ENCODE data around the gene ANKRD10. TPM values are rescaled to one million over a fixed set of nuclear protein-coding genes. Genes with fewer than 3 reads are reported as not detected.

ANKRD10 gene
- 224 and 250 TPM in 2 replicates for total RNA-seq (2014; rRNA removed; shearing (Covaris generic))
- 210 and 277 TPM in 2 replicates for polyA plus RNA-seq (2016; fragmentation: Nextera tagmentation; extraction: Ambion mirVana)
- long read RNA-seq, transcript ANKRD10-201 (6 exons, 2,495 nt), result major isoform, 22 of 62 reads
- long read RNA-seq, partial matches to known transcripts, result 16 of 62 reads
- long read RNA-seq, other reads (novel, unspliced or antisense), result 22 of 62 reads

DNA sequence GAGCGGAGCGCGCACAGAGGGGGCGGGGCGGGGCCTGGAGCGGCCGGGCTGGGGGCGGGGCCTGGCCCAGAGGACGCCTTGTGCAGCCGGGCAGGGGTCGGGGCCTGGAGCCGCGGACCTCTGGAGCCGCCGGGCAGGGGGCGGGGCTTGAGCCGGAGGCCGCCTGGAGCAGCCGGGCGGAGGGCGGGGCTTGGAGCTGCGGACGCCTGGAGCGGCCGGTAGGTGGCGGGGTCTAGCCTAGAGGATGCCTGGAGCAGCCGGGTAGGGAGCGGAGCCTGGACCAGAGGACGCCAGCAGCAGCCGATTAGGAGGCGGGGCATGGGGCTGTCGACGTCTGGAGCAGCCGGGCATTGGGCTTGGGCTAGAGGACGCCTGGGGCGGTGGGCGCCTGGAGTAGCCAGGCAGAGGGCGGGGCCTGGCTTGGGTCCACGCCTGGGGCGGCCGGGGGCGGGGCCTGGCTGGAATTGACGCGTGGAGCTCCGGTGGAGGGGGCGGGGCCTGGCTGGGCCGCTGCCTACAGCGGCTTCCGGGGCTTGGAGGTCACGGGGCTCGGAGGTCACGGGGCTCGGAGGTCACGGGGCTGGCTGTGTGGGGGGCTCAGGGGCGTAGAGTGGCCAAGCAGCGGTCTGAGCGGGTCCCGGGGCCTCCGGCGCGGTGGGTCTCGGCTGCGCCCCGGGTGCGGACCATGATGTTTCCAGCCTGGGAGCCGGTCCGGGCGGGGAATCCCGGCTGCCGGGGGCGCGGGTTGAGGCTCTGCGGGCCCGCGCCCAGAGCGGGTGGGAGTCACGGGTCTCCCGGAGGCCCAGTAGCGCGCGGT is at the start of gene ANKRD10:
TSS of gene ANKRD10 (minus strand) at position 13 of the 817 bp plus-strand sequence. CDS start 135 bp downstream, outside the sequence.
- H3K4me3 ChIP-seq, result peak within 1 kb of the TSS; percentile 91
- H3K9me2 ChIP-seq (ENCODE audit: insufficient read depth), result 0 out of 2 replicates have a peak, but pooled peaks cover 7% of the 10 kb centered on the region
- ATAC-seq (peak; percentile 90), DNase-seq (ENCODE audit: low spot score) (peak; percentile 99)
- peaks cover 23% of the 10 kb centered on the region for H3K36me3 Mint-ChIP-seq (ENCODE audit: low read depth)
- no peaks in the 10 kb centered on the region for H3K27me3 ChIP-seq (ENCODE audit: insufficient read depth)
- peaks cover 59% of the 10 kb centered on the region for H3K79me2 ChIP-seq (replicated peaks; ENCODE audit: insufficient read depth)
- TF ChIP-seq ZNF114 (CRISPR knock-in tag; IDR thresholded peaks at IDR 0.05), result no peak
- no peak for TF ChIP-seq EZH2 (IDR thresholded peaks at IDR 0.05; ENCODE audit: low read depth, unreplicated experiment)
- peak; percentile 73 for TF ChIP-seq POLR2AphosphoS5 (IDR thresholded peaks at IDR 0.05; ENCODE audit: low read depth)
- TF ChIP-seq STAT1 (IDR thresholded peaks at IDR 0.05; ENCODE audit: unreplicated experiment), result no peak
- TF ChIP-seq CREB1 (CRISPR knock-in tag; IDR thresholded peaks at IDR 0.05; ENCODE audit: low read depth), result peak; percentile 46; the same call in 1 of the 2 replicates
- TF ChIP-seq, protein P1, sequence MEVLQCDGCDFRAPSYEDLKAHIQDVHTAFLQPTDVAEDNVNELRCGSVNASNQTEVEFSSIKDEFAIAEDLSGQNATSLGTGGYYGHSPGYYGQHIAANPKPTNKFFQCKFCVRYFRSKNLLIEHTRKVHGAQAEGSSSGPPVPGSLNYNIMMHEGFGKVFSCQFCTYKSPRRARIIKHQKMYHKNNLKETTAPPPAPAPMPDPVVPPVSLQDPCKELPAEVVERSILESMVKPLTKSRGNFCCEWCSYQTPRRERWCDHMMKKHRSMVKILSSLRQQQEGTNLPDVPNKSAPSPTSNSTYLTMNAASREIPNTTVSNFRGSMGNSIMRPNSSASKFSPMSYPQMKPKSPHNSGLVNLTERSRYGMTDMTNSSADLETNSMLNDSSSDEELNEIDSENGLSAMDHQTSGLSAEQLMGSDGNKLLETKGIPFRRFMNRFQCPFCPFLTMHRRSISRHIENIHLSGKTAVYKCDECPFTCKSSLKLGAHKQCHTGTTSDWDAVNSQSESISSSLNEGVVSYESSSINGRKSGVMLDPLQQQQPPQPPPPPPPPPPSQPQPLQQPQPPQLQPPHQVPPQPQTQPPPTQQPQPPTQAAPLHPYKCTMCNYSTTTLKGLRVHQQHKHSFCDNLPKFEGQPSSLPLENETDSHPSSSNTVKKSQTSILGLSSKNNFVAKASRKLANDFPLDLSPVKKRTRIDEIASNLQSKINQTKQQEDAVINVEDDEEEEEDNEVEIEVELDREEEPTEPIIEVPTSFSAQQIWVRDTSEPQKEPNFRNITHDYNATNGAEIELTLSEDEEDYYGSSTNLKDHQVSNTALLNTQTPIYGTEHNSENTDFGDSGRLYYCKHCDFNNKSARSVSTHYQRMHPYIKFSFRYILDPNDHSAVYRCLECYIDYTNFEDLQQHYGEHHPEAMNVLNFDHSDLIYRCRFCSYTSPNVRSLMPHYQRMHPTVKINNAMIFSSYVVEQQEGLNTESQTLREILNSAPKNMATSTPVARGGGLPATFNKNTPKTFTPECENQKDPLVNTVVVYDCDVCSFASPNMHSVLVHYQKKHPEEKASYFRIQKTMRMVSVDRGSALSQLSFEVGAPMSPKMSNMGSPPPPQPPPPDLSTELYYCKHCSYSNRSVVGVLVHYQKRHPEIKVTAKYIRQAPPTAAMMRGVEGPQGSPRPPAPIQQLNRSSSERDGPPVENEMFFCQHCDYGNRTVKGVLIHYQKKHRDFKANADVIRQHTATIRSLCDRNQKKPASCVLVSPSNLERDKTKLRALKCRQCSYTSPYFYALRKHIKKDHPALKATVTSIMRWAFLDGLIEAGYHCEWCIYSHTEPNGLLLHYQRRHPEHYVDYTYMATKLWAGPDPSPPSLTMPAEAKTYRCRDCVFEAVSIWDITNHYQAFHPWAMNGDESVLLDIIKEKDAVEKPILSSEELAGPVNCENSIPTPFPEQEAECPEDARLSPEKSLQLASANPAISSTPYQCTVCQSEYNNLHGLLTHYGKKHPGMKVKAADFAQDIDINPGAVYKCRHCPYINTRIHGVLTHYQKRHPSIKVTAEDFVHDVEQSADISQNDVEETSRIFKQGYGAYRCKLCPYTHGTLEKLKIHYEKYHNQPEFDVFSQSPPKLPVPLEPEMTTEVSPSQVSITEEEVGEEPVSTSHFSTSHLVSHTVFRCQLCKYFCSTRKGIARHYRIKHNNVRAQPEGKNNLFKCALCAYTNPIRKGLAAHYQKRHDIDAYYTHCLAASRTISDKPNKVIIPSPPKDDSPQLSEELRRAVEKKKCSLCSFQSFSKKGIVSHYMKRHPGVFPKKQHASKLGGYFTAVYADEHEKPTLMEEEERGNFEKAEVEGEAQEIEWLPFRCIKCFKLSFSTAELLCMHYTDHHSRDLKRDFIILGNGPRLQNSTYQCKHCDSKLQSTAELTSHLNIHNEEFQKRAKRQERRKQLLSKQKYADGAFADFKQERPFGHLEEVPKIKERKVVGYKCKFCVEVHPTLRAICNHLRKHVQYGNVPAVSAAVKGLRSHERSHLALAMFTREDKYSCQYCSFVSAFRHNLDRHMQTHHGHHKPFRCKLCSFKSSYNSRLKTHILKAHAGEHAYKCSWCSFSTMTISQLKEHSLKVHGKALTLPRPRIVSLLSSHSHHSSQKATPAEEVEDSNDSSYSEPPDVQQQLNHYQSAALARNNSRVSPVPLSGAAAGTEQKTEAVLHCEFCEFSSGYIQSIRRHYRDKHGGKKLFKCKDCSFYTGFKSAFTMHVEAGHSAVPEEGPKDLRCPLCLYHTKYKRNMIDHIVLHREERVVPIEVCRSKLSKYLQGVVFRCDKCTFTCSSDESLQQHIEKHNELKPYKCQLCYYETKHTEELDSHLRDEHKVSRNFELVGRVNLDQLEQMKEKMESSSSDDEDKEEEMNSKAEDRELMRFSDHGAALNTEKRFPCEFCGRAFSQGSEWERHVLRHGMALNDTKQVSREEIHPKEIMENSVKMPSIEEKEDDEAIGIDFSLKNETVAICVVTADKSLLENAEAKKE (CRISPR knock-in tag; IDR thresholded peaks at IDR 0.05), result no peak
- no peak for TF ChIP-seq ZNF331 (CRISPR knock-in tag; IDR thresholded peaks at IDR 0.05; ENCODE audit: low read depth)
- TF ChIP-seq, protein P2, sequence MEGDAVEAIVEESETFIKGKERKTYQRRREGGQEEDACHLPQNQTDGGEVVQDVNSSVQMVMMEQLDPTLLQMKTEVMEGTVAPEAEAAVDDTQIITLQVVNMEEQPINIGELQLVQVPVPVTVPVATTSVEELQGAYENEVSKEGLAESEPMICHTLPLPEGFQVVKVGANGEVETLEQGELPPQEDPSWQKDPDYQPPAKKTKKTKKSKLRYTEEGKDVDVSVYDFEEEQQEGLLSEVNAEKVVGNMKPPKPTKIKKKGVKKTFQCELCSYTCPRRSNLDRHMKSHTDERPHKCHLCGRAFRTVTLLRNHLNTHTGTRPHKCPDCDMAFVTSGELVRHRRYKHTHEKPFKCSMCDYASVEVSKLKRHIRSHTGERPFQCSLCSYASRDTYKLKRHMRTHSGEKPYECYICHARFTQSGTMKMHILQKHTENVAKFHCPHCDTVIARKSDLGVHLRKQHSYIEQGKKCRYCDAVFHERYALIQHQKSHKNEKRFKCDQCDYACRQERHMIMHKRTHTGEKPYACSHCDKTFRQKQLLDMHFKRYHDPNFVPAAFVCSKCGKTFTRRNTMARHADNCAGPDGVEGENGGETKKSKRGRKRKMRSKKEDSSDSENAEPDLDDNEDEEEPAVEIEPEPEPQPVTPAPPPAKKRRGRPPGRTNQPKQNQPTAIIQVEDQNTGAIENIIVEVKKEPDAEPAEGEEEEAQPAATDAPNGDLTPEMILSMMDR (conservative IDR thresholded peaks at IDR 0.05; ENCODE audit: low read depth in 2 of 2), result peak; percentile 52 to 78
- TF ChIP-seq JUNB (IDR thresholded peaks at IDR 0.05; ENCODE audit: unreplicated experiment), result no peak
- no peak for TF ChIP-seq NANOG (IDR thresholded peaks at IDR 0.05; ENCODE audit: borderline replicate concordance)
- TF ChIP-seq, protein P3, sequence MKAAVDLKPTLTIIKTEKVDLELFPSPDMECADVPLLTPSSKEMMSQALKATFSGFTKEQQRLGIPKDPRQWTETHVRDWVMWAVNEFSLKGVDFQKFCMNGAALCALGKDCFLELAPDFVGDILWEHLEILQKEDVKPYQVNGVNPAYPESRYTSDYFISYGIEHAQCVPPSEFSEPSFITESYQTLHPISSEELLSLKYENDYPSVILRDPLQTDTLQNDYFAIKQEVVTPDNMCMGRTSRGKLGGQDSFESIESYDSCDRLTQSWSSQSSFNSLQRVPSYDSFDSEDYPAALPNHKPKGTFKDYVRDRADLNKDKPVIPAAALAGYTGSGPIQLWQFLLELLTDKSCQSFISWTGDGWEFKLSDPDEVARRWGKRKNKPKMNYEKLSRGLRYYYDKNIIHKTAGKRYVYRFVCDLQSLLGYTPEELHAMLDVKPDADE (IDR thresholded peaks at IDR 0.05), result no peak
- TF ChIP-seq EZH2phosphoT487 (IDR thresholded peaks at IDR 0.05; ENCODE audit: unreplicated experiment), result no peak
- TF ChIP-seq, protein P4, sequence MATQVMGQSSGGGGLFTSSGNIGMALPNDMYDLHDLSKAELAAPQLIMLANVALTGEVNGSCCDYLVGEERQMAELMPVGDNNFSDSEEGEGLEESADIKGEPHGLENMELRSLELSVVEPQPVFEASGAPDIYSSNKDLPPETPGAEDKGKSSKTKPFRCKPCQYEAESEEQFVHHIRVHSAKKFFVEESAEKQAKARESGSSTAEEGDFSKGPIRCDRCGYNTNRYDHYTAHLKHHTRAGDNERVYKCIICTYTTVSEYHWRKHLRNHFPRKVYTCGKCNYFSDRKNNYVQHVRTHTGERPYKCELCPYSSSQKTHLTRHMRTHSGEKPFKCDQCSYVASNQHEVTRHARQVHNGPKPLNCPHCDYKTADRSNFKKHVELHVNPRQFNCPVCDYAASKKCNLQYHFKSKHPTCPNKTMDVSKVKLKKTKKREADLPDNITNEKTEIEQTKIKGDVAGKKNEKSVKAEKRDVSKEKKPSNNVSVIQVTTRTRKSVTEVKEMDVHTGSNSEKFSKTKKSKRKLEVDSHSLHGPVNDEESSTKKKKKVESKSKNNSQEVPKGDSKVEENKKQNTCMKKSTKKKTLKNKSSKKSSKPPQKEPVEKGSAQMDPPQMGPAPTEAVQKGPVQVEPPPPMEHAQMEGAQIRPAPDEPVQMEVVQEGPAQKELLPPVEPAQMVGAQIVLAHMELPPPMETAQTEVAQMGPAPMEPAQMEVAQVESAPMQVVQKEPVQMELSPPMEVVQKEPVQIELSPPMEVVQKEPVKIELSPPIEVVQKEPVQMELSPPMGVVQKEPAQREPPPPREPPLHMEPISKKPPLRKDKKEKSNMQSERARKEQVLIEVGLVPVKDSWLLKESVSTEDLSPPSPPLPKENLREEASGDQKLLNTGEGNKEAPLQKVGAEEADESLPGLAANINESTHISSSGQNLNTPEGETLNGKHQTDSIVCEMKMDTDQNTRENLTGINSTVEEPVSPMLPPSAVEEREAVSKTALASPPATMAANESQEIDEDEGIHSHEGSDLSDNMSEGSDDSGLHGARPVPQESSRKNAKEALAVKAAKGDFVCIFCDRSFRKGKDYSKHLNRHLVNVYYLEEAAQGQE (IDR thresholded peaks at IDR 0.05; ENCODE audit: unreplicated experiment), result no peak
- H3K27ac ChIP-seq (ENCODE audit: low read depth), result peak within 1 kb of the TSS; percentile 93
- peaks cover 31% of the 10 kb centered on the region for H3K4me1 ChIP-seq (ENCODE audit: insufficient read depth)
- peaks cover under 1% of the 10 kb centered on the region; the same call in 1 of the 2 replicates for H3F3A ChIP-seq (replicated peaks; ENCODE audit: low read depth)
- peaks cover 34% of the 10 kb centered on the region for H4K20me1 ChIP-seq (replicated peaks; ENCODE audit: insufficient read depth)
- H3K27me3 Mint-ChIP-seq (ENCODE audit: insufficient read depth, low read depth, poor library complexity), result peaks cover 4% of the 10 kb centered on the region
- no peaks in the 10 kb centered on the region; the same call in 2 of the 3 replicates for H3K9me3 Mint-ChIP-seq
- peak within 1 kb of the TSS; percentile 97 for H3K27ac Mint-ChIP-seq
- peak within 1 kb of the TSS; percentile 94 for H3K4me3 Mint-ChIP-seq
- H3K36me3 ChIP-seq (ENCODE audit: insufficient read depth), result no peaks in the 10 kb centered on the region
- H2AFZ ChIP-seq, result peak within 1 kb of the TSS; percentile 52; the same call in 1 of the 2 replicates
- H3K4me1 Mint-ChIP-seq, result peaks cover 33% of the 10 kb centered on the region
- peak within 1 kb of the TSS; percentile 93 for H3K4me2 ChIP-seq
